ENCODE data around the gene MEIG1. TPM values are rescaled to one million over a fixed set of nuclear protein-coding genes. Genes with fewer than 3 reads are reported as not detected.

Gene MEIG1
- total RNA-seq, 1 donor from 2014 or later, result not detected

DNA sequence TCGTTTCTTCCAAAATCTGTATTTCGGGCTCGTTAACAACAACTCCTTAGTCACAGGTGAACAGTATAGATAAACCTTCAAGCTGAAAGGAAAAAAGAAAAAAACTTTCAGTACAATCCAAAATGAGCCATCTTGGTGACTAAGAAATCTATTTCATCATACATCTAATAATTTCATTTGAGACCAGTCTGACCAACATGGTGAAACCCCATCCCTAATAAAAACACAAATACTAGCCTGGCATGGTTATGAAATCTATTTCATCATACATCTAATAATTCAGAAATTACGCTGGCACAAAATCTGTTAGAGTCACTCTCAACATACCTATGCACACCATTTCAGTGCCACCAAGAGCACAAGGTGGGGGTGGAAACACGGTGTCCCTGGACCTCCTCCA, 14.1 kb upstream of the MEIG1 start:
- TF ChIP-seq, protein P1, sequence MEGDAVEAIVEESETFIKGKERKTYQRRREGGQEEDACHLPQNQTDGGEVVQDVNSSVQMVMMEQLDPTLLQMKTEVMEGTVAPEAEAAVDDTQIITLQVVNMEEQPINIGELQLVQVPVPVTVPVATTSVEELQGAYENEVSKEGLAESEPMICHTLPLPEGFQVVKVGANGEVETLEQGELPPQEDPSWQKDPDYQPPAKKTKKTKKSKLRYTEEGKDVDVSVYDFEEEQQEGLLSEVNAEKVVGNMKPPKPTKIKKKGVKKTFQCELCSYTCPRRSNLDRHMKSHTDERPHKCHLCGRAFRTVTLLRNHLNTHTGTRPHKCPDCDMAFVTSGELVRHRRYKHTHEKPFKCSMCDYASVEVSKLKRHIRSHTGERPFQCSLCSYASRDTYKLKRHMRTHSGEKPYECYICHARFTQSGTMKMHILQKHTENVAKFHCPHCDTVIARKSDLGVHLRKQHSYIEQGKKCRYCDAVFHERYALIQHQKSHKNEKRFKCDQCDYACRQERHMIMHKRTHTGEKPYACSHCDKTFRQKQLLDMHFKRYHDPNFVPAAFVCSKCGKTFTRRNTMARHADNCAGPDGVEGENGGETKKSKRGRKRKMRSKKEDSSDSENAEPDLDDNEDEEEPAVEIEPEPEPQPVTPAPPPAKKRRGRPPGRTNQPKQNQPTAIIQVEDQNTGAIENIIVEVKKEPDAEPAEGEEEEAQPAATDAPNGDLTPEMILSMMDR (conservative IDR thresholded peaks at IDR 0.05; ENCODE audit: low read depth, low read length), result no peak

DNA sequence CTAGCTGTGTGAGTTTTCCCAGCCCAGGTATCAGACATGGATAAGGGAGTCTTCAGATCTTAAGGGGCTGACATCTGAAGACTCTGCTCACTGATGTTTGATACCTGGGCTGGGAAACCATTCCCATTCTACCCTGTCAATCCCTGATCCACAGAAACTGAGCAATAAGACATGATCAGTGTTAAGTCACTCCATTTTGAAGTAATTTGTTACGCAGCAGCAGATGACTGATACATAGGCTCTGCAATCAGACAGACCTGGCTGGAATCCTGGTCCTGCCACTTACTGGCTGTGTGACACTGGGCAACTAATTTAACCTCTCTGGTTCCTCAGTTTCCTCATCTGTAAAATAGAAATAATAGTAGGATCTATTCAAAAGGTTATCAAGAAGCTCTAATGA, 11.9 kb upstream of the MEIG1 start:
- H3K4me3 ChIP-seq (ENCODE audit: low read depth, low read length), result no peak overlapping the region
- DNase-seq (ENCODE audit: low read depth), result no peak
- TF ChIP-seq, protein P1 (conservative IDR thresholded peaks at IDR 0.05; ENCODE audit: low read depth, low read length), result no peak

More for the DNA sequence above, 14.1 kb upstream of the MEIG1 start:
- no peak for DNase-seq (ENCODE audit: low read depth)
- no peak overlapping the region for H3K4me3 ChIP-seq (ENCODE audit: low read depth, low read length)

DNA sequence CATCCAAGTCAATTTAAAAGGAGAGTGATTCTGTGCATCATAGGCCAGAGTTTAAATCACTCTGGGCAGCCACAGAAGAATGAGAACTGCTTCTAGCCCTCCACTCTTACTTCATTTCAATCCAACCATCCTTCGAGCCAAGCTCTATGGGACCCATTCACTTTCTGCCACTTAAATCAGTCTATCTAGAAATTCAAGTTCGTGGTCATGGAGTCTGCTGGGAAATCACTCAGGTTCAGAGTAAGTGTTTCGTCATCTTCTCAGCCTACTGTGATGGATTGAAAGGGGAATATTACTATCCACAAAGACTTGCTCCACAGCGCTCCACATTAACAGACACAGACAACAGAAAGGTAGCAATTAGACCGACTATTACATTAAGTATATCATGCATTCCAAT, 9.9 kb upstream of the MEIG1 start:
- no peak overlapping the region for H3K4me3 ChIP-seq (ENCODE audit: low read depth, low read length)
- TF ChIP-seq, protein P1 (conservative IDR thresholded peaks at IDR 0.05; ENCODE audit: low read depth, low read length), result no peak

DNA sequence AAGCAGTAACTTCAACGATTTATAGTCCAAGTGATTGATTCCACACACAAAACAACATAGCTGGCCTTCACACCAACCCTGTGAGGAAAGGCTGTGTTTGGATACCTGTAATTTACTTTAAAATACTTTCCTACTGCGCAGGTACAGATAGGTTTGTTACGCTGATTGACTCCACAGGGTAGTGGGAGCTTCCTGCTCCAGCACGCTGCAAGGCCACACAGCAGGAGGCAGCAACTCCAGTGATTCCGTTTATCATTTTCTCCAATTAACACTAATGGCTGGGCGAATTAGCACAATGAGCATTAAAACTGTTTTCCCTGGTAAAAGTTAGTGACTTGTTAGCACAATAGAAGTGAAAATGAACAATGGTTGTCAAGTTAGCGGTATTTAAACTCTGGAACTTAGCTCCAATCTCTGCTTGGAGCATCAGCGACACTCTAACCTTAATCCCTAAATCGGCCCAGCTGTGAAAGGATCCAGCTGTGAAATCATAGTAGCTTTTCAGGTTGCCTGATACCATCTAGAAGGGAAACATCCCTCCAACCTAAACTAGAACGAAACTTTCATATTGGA, 6.3 kb upstream of the MEIG1 start:
- TF ChIP-seq, protein P1 (conservative IDR thresholded peaks at IDR 0.05; ENCODE audit: low read depth, low read length), result peak; percentile 25
- no peak for DNase-seq (ENCODE audit: low read depth)
- peak overlapping the region; percentile 73 for H3K4me3 ChIP-seq (ENCODE audit: low read depth, low read length)

More for the DNA sequence above, 9.9 kb upstream of the MEIG1 start:
- no peak for DNase-seq (ENCODE audit: low read depth)

DNA sequence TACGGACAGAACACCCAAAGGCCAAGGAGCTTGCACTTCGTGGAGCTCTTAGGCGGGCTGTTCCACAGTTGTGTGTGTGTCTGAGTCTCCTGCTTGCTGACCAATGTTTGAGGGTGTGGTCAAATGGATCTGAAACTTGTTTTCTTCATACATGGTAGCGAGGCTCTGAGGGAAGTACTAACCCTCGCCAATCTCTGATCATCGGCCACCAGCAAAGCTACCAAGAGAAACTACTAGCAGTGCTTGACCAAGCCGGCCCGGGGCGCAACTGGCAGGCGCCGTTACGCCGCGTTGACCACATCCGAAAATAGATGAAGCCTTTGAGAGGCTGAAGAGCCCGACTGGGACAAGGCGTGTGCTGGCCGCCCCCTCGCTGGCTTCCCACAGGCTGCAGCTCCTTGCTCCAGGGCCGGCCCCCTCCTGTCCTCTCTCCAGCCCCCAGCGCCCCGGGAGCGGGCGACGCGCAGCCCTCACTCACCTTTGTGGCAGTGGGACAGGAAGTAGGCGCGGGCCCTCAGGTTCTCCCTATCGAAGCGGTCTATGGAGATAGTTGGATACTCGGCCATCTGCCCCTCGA, 5.7 kb upstream of the MEIG1 start:
- TF ChIP-seq, protein P1 (conservative IDR thresholded peaks at IDR 0.05; ENCODE audit: low read depth, low read length), result peak; percentile 22
- peak overlapping the region; percentile 73 for H3K4me3 ChIP-seq (ENCODE audit: low read depth, low read length)
- DNase-seq (ENCODE audit: low read depth), result no peak

DNA sequence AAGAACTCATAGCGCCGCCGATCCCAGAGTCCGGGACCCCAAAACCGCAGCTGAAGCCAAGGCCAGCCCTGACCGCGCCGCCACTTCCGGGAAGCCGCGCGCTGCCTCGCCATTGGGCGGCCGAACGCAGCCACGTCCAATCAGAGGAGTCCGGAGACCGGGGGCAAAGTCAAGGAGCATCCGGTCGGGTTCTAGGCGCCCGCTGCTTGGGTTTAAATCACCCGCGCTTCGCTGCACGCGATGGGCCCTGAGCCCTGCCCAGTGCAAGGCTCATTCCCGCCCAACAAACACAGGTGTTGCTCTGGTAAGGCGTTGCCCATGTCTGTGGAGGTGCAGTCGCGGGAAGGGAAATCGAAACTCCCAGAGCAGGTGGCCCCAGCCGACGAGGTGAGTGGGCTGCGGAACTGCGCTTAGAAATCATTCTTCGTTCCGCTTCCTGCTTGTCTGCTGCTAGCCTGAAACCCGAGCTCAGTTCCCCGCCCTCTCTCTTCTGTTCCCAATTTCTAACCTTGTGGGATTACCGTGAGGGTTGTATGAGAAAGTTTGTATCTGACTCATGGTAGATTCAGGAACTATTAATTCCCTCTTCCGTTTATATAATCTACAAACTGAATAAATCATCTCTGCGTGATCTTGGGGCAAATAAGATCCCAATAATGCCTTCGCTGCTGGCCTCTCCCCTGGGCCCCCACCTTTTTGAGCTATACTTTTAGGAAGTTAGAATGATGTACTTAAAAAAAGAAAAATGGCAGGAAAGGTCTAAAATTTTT, 5.0 kb upstream of the MEIG1 start, which contains the start of gene DCLRE1C:
Gene DCLRE1C, minus strand, starts transcription at position 96 of the 770 bp plus-strand sequence. Its CDS starts 86 bp downstream, at position 10.
- TF ChIP-seq, protein P1 (conservative IDR thresholded peaks at IDR 0.05; ENCODE audit: low read depth, low read length), result no peak

More for the DNA sequence above, 5.0 kb upstream of the MEIG1 start, which contains the start of gene DCLRE1C:
- no peak for DNase-seq (ENCODE audit: low read depth)
- H3K4me3 ChIP-seq (ENCODE audit: low read depth, low read length), result peak within 1 kb of the TSS; percentile 73
